NB4 (cell line): ENCODE data around the gene SMIM5.

ENCODE experiments used
- DNase-seq: peaks from one replicate; pipeline ENCODE4 v3.0.0; 2010; ENCODE audit warnings: low read depth
- H3K4me3 ChIP-seq: one replicate; pipeline ENCODE4 v1.5.1; 2011; ENCODE audit warnings: mild to moderate bottlenecking, low read depth, low read length, moderate library complexity
- CTCF ChIP-seq: IDR thresholded peaks from one replicate; pipeline ENCODE4 v1.5.1; 2012; ENCODE audit warnings: low read depth, low read length
- MAX ChIP-seq: IDR thresholded peaks from 2 replicates; pipeline ENCODE4 v1.6.1; 2011; ENCODE audit warnings: low read depth, low read length
- MYC ChIP-seq: IDR thresholded peaks from 2 replicates; pipeline ENCODE4 v1.6.1; 2011; ENCODE audit warnings: low read depth, low read length
- POLR2A ChIP-seq: IDR thresholded peaks from 2 replicates; pipeline ENCODE4 v1.6.1; 2011; ENCODE audit warnings: mild to moderate bottlenecking; ENCODE audit not compliant: insufficient read length; ENCODE audit errors: extremely low read depth

The SMIM5 gene

GRCh38 chr17:75642784-75643642 lies 9.8 kb downstream of the SMIM5 start:
- no peak for DNase-seq
- H3K4me3 ChIP-seq: no peak overlapping the region
- TF ChIP-seq MAX (no peak), CTCF (no peak), POLR2A (no peak), MYC (no peak)

- no peak overlapping the region for H3K4me3 ChIP-seq
- no peak for DNase-seq
- TF ChIP-seq CTCF (no peak), POLR2A (no peak), MAX (no peak), MYC (no peak)
Observed at GRCh38 chr17:75643643-75644017, 10.4 kb downstream of the SMIM5 start.

GRCh38 chr17:75645501-75645888 lies 12.3 kb downstream of the SMIM5 start:
- TF ChIP-seq CTCF (no peak), MYC (no peak)
- H3K4me3 ChIP-seq: no peak overlapping the region
- DNase-seq: no peak

GRCh38 chr17:75645889-75646637 lies 12.8 kb downstream of the SMIM5 start:
- TF ChIP-seq CTCF: no peak
- TF ChIP-seq MAX: no peak
- TF ChIP-seq MYC: no peak
- no peak for TF ChIP-seq POLR2A
- no peak for DNase-seq
- H3K4me3 ChIP-seq: no peak overlapping the region

GRCh38 chr17:75646638-75646992 lies 13.4 kb downstream of the SMIM5 start:
- TF ChIP-seq POLR2A (no peak), MAX (no peak), CTCF (no peak), MYC (no peak)
- H3K4me3 ChIP-seq: no peak overlapping the region
- DNase-seq: no peak
